ENCODE data around the gene ART3. TPM values are rescaled to one million over a fixed set of nuclear protein-coding genes. Genes with fewer than 3 reads are reported as not detected.

The ART3 gene
- total RNA-seq, 4 donors from 2014 or later, result 55.2 to 91.0 (median 83.4) TPM

GRCh38 chr4:76083386-76083988 is 9.0 kb downstream of the ART3 start:
- in situ Hi-C loops (cut with MboI; ENCODE audit: low sequenced_read_pairs in 4 of 4) (no loop called here), intact Hi-C loops (cut with DNase I; ENCODE audit: low total_unique reads) (loop anchor here (5.0 to 10.0 kb wide), 2 partner anchors 114 to 409 kb away; partner anchors contain the start of gene G3BP2)
- Histone ChIP-seq H3K4me3 (no peak overlapping the region), H3K4me1 (peaks cover 60 to 62% of the 10 kb centered on the region in 2 donors), H3K9me3 (no peaks in the 10 kb centered on the region), H3K27ac (peak overlapping the region; percentile 80 to 93 (median 84)), H3K27me3 (no peaks in the 10 kb centered on the region), H3K36me3 (no peaks in the 10 kb centered on the region)
- no peak for DNase-seq
- TF ChIP-seq, protein P1, sequence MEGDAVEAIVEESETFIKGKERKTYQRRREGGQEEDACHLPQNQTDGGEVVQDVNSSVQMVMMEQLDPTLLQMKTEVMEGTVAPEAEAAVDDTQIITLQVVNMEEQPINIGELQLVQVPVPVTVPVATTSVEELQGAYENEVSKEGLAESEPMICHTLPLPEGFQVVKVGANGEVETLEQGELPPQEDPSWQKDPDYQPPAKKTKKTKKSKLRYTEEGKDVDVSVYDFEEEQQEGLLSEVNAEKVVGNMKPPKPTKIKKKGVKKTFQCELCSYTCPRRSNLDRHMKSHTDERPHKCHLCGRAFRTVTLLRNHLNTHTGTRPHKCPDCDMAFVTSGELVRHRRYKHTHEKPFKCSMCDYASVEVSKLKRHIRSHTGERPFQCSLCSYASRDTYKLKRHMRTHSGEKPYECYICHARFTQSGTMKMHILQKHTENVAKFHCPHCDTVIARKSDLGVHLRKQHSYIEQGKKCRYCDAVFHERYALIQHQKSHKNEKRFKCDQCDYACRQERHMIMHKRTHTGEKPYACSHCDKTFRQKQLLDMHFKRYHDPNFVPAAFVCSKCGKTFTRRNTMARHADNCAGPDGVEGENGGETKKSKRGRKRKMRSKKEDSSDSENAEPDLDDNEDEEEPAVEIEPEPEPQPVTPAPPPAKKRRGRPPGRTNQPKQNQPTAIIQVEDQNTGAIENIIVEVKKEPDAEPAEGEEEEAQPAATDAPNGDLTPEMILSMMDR (IDR thresholded peaks at IDR 0.05 in 4 of 5, conservative IDR thresholded peaks at IDR 0.05 in 1 of 5), result no peak
- TF ChIP-seq POLR2A (IDR thresholded peaks at IDR 0.05), result no peak
- no peak for ATAC-seq

DNA sequence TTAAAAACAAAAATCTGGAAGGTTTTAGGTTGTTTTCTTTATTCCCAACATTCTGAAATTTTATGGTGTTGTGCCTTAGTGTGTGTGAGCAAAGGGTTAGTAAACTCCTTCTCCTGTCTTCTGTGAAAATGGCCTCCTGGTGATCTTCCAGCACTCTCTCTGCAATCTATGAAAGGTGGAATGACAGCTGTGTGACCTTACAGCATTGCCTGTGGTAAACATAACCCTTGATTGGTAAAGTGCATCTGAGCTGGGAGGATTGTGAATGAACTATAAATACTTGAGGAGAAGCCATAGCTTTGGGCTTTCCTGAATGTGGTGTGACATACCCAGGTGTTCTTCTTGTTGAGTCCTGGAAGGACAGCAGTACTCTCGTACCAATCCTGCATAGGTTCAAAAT is 10.0 kb downstream of the ART3 start:
- Histone ChIP-seq H3K4me1 (peaks cover 61 to 72% of the 10 kb centered on the region in 2 donors), H3K9me3 (no peaks in the 10 kb centered on the region), H3K27me3 (no peaks in the 10 kb centered on the region), H3K4me3 (no peak overlapping the region), H3K36me3 (no peaks in the 10 kb centered on the region), H3K27ac (peak overlapping the region; percentile 80 to 93 (median 84))
- TF ChIP-seq POLR2A (IDR thresholded peaks at IDR 0.05), result peak; percentile 9 to 34
- TF ChIP-seq, protein P1 (IDR thresholded peaks at IDR 0.05 in 4 of 5, conservative IDR thresholded peaks at IDR 0.05 in 1 of 5), result no peak
- DNase-seq, result peak; percentile 42 to 44
- ATAC-seq, result peak; percentile 63 to 68
- in situ Hi-C loops (cut with MboI; ENCODE audit: low sequenced_read_pairs in 4 of 4) (no loop called here), intact Hi-C loops (cut with DNase I; ENCODE audit: low total_unique reads) (loop anchor here (5.0 to 10.0 kb wide), 2 partner anchors 113 to 410 kb away; partner anchors contain the start of gene G3BP2)

GRCh38 chr4:76087007-76087769 is 12.7 kb downstream of the ART3 start:
- TF ChIP-seq, protein P1 (IDR thresholded peaks at IDR 0.05 in 4 of 5, conservative IDR thresholded peaks at IDR 0.05 in 1 of 5), result peak; percentile 35 to 70 (median 66)
- no peak for TF ChIP-seq POLR2A (IDR thresholded peaks at IDR 0.05)
- Histone ChIP-seq H3K36me3 (no peaks in the 10 kb centered on the region), H3K4me1 (peaks cover 75 to 85% of the 10 kb centered on the region in 2 donors), H3K27ac (peak overlapping the region; percentile 80 to 93 (median 84)), H3K4me3 (peak overlapping the region; percentile 10 to 46 (median 37)), H3K9me3 (no peaks in the 10 kb centered on the region), H3K27me3 (no peaks in the 10 kb centered on the region)
- DNase-seq, result peak; percentile 52 to 67
- peak; percentile 82 to 86 for ATAC-seq
- in situ Hi-C loops (cut with MboI; ENCODE audit: low sequenced_read_pairs in 4 of 4) (no loop called here), intact Hi-C loops (cut with DNase I; ENCODE audit: low total_unique reads) (loop anchor here (1.0 to 10.0 kb wide), 5 partner anchors 60 to 412 kb away; partner anchors contain the start of genes G3BP2, NUP54 and SDAD1)

GRCh38 chr4:76088719-76089118 is 14.2 kb downstream of the ART3 start:
- H3K36me3 ChIP-seq, result peaks cover 0 to 5% of the 10 kb centered on the region in 2 donors
- in situ Hi-C loops (cut with MboI; ENCODE audit: low sequenced_read_pairs in 4 of 4) (no loop called here), intact Hi-C loops (cut with DNase I; ENCODE audit: low total_unique reads) (loop anchor here (5.0 to 10.0 kb wide), 3 partner anchors 59 to 414 kb away; partner anchors contain the start of genes G3BP2 and NUP54)
- H3K9me3 ChIP-seq, result no peaks in the 10 kb centered on the region
- no peaks in the 10 kb centered on the region for H3K27me3 ChIP-seq
- H3K4me1 ChIP-seq, result peaks cover 67 to 70% of the 10 kb centered on the region in 2 donors
- H3K27ac ChIP-seq, result peak overlapping the region; percentile 80 to 93 (median 84)
- no peak for TF ChIP-seq POLR2A (IDR thresholded peaks at IDR 0.05)
- TF ChIP-seq, protein P1 (IDR thresholded peaks at IDR 0.05 in 4 of 5, conservative IDR thresholded peaks at IDR 0.05 in 1 of 5), result no peak
- no peak overlapping the region for H3K4me3 ChIP-seq
- no peak for DNase-seq
- ATAC-seq, result no peak
